GM18517 (cell line): Measurements from ENCODE around the gene ZMYND11.
A peak's percentile ranks its signal among the peaks of the same experiment; 100 is the strongest.
"Not testable (repeated sequence)": the region's sequence is repeated elsewhere in the genome, so short reads cannot be mapped to it uniquely, and the experiment has no call there.

Experiments used
- ATAC-seq: cut with Tn5 transposase; IDR thresholded peaks from one replicate; pipeline ENCODE4 v1.9.1; 2021; ENCODE audit warnings: mild to moderate bottlenecking, moderate library complexity; ENCODE audit not compliant: unreplicated experiment

The ZMYND11 gene

GRCh38 chr10:132946-133898 lies 2.0 kb upstream of the ZMYND11 start:
- no peak for ATAC-seq

GRCh38 chr10:134247-135131 lies 766 bp upstream of the ZMYND11 start:
- peak; percentile 34 for ATAC-seq

GRCh38 chr10:135601-136464 lies 578 bp downstream of the ZMYND11 start:
- peak; percentile 42 for ATAC-seq

- ATAC-seq: peak; percentile 32
Measured at GRCh38 chr10:136465-136762, 1.2 kb downstream of the ZMYND11 start.

GRCh38 chr10:137031-137430 lies 1.8 kb downstream of the ZMYND11 start:
- ATAC-seq: no peak

GRCh38 chr10:137606-138005 lies 2.4 kb downstream of the ZMYND11 start:
- no peak for ATAC-seq

GRCh38 chr10:142371-142770 lies 7.1 kb downstream of the ZMYND11 start:
- ATAC-seq: no peak

- ATAC-seq: no peak
Measured at GRCh38 chr10:152915-153314, 17.7 kb downstream of the ZMYND11 start.

- no peak for ATAC-seq
Measured at GRCh38 chr10:154348-154747, 19.1 kb downstream of the ZMYND11 start.

GRCh38 chr10:167383-167782 lies 32.1 kb downstream of the ZMYND11 start:
- no peak for ATAC-seq

- ATAC-seq: no peak
Measured at GRCh38 chr10:173741-174140, 38.5 kb downstream of the ZMYND11 start.

GRCh38 chr10:176677-177076 lies 41.4 kb downstream of the ZMYND11 start:
- ATAC-seq: no peak

GRCh38 chr10:178208-178607 lies 43.0 kb downstream of the ZMYND11 start:
- ATAC-seq: no peak

- no peak for ATAC-seq
Measured at GRCh38 chr10:178723-179122, 43.5 kb downstream of the ZMYND11 start.

- no peak for ATAC-seq
Measured at GRCh38 chr10:182441-183201, 47.4 kb downstream of the ZMYND11 start.

GRCh38 chr10:184174-184573 lies 48.9 kb downstream of the ZMYND11 start:
- no peak for ATAC-seq

GRCh38 chr10:184911-185310 lies 49.7 kb downstream of the ZMYND11 start:
- no peak for ATAC-seq

- ATAC-seq: not testable (repeated sequence)
Measured at GRCh38 chr10:185571-185970, 50.3 kb downstream of the ZMYND11 start.

GRCh38 chr10:186911-187310 lies 51.7 kb downstream of the ZMYND11 start:
- no peak for ATAC-seq

- no peak for ATAC-seq
Measured at GRCh38 chr10:188546-188945, 53.3 kb downstream of the ZMYND11 start.
